Glomerular visceral epithelial cell (primary cell): ENCODE results near the gene PFDN4.

Experiments used
- DNase-seq: peaks from one replicate; pipeline ENCODE4 v3.0.0-alpha.2; 2016; ENCODE audit errors: extremely low spot score

Gene PFDN4

GRCh38 chr20:54267483-54268003 is 59.7 kb downstream of the PFDN4 start:
- no peak for DNase-seq

GRCh38 chr20:54268941-54269340 is 61.1 kb downstream of the PFDN4 start:
- no peak for DNase-seq
